NCI-H226 (cell line): Measurements from ENCODE around the gene DMTF1.
"Not testable (repeated sequence)": the region's sequence is repeated elsewhere in the genome, so short reads cannot be mapped to it uniquely, and the experiment has no call there.

Source experiments
- DNase-seq: peaks from one replicate; pipeline ENCODE4 v3.0.0-alpha.2; 2015

The DMTF1 gene

DNA sequence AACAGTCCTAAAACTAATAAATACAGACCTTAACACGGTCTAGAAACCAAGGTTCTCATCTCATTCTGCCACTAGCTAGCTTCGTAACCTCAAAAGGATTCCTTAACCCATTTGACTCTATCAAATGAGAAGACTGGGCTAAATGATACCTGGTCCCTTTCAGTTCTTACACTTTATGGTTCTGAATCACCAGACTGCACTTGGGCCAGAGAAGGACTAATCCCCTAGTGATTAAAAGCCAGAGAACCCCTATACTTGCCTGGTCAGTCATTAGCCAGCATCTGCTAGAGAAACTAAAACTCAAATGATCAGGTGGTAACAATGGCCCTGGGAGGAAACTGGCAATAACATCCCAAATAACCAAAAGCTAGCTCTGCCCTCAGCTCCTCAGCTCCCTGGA lies 50.5 kb downstream of the DMTF1 start:
- DNase-seq, result no peak

DNA sequence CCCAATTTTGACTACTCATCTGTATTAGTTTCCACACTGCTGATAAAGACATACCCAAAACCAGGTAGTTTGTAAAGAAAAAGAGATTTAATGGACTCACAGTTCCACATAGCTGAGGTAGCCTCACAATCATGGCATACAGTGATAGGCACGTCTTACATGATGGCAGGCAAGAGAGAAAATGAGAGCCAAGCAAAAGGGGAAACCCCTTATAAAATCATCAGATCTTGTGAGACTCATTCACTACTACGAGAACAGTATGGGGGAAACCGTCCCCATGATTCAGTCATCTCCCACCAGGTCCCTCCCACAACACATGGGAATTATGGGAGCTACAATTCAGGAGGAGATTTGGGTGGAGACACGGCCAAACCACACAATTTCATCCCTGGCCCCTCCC lies 51.7 kb downstream of the DMTF1 start:
- not testable (repeated sequence) for DNase-seq

DNA sequence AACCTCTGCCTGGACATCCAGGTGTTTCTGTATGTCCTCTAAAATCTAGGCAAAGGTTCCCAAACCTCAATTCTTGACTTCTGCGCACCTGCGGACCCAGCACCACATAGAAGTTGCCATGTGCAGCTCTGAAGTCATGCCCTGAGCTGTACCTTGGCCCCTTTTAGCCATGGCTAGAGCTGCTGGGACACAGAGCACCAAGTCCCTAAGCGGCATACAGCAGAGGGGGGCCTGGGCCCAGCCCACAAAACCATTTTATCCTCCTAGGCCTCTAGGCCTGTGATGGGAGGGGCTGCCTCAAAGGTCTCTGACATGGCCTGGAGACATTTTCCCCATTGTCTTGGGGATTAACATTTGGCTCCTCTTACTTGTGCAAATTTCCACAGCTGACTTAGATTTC lies 52.7 kb downstream of the DMTF1 start:
- DNase-seq, result no peak

DNA sequence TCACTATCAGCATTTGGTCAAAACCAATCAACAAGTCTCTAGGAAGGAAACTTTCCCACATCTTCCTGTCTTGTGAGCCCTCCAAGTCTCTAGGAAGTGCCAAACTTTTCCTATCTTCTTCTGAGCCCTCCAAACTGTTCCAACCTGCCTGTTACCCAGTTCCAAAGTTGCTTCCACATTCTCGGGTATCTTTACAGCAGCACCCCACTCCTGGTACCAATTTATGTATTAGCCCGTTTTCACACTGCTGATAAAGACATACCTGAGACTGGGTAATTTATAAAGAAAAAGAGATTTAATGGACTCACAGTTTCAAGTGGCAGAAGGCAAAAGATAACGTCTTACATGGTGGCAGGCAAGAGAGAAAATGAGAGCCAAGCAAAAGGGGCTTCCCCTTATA lies 53.4 kb downstream of the DMTF1 start:
- DNase-seq, result not testable (repeated sequence)

DNA sequence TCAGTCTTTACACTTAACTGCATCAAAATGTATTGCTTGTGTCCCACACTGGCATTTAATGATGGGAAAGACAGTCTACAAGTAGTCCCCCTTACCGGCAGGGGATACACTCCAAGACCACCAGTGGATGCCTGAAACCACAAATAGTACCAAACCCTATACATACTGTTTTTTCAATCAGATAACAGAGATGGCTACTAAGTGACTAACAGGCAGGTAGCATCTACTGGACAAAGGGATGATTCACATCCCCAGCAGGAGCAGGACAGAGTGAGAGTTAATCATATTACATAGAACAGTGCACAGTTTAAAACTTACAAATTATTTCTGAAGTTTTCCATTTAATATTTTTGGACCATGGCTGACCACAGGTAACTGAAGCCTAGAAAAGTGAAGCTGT lies 54.1 kb downstream of the DMTF1 start:
- no peak for DNase-seq

DNA sequence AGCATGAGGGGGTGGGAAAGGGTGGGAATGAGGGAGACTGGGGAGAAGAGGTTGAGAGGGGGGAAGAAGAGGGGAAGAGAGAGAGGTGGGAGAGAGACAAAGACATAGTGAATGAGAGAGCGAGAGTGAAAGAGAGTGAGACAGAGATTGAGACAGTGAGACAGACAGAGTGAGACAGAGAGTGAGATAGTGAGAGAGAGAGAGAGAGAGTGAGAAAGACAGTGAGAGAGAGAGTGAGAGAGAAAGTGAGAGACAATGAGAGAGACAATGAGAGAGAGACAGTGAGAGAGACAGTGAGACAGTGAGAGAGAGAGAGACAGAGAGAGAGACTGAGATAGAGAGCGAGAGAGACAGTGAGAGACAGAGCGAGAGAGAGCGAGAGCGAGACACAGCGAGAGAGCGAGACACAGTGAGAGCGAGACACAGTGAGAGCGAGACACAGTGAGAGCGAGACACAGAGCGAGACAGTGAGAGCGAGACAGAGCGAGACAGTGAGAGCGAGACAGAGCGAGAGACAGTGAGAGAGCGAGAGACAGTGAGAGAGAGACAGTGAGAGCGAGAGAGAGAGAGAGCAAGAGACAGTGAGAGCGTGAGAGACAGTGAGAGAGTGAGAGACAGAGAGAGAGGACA lies 57.2 kb downstream of the DMTF1 start:
- DNase-seq, result no peak

DNA sequence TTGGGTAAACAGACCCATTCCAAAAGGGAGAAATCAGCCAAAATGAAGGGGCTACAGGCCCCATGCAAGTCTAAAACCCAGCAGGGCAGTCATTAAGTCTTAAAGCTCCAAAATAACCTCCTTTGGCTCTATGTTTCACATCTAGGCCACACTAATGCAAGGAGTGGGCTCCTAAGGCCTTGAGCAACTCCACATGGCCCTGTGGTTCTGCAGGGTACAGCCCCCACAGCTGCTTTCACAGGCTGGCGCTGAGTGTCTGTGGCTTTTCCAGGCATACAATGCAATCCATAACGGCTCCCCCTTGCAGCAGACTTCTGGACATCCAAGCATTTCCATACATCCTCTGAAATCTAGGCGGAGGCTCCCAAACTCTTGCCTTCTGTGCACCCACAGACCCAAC lies 58.3 kb downstream of the DMTF1 start:
- no peak for DNase-seq

DNA sequence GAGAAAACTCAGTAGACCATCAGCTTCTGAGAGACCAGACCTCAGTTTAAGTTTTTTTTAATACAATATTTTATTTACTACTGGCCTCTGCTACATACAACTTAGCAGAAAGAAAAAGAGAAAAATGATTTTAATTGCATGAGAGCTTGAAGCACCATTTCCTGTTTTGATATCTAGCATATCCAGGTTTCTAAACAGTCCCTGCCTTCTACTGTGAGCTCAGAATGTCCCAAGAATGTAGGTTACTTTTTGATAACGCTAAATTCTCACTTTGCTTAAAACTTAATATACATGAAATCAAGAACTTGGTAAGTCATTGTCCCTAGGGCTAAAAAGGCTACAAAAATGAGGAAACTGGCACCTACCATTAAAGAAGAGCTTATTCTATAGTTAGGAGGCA lies 60.2 kb downstream of the DMTF1 start:
- DNase-seq, result no peak

DNA sequence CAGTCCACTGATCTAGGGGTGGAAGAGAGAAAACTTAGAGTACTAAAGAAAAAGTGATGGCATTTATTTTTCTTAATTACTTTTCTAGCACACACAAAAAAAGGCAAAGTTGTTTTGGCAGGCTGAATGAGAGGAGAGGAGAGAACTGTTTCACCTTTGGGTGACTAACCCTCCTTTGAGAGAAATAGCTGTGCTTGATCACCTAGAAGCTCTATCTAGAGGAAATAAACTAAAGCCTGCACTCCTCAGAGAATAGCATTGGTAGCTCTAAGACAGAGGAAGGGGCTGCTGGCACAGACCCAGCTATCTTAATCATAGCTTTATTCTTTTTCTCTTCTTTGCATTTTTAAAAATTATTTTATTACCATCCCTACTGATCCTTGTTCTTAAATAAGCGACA lies 61.0 kb downstream of the DMTF1 start:
- no peak for DNase-seq

DNA sequence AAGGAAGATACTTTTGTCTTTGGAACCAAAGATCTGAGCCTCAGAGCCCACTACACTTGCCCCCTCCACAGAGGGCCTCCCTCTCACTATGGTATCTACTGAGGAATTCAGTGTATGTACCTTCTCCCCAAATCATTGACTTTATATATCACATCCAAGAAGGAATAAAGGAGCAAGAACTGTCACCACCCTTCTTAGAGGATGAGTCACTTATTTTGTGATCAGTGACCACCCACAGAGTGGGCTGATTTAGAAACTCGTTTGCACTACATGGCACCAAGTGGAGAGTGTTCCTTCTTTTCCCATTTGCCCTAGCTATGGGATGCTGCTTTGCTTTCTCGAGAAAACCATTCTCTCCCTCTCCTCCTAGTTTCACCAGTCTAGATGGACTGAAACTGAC lies 61.6 kb downstream of the DMTF1 start:
- DNase-seq, result no peak

DNA sequence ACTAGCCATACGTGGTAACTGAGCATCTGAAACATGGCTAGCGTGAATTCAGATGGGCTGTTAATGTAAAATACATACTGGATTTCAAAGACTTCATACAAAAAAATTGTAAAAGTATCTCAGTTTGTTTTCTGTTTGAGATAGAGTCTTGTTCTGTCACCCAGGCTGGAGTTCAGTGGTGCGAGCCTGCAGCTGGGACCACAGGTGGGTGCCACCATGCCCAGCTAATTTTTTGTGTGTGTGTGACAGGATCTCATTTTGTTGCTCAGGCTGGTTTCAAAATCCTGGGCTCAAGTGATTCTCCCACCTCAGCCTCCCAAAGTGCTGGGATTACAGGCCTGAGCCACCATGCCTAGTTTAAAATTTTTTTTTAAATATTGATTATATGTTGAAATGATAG lies 62.8 kb downstream of the DMTF1 start:
- no peak for DNase-seq

DNA sequence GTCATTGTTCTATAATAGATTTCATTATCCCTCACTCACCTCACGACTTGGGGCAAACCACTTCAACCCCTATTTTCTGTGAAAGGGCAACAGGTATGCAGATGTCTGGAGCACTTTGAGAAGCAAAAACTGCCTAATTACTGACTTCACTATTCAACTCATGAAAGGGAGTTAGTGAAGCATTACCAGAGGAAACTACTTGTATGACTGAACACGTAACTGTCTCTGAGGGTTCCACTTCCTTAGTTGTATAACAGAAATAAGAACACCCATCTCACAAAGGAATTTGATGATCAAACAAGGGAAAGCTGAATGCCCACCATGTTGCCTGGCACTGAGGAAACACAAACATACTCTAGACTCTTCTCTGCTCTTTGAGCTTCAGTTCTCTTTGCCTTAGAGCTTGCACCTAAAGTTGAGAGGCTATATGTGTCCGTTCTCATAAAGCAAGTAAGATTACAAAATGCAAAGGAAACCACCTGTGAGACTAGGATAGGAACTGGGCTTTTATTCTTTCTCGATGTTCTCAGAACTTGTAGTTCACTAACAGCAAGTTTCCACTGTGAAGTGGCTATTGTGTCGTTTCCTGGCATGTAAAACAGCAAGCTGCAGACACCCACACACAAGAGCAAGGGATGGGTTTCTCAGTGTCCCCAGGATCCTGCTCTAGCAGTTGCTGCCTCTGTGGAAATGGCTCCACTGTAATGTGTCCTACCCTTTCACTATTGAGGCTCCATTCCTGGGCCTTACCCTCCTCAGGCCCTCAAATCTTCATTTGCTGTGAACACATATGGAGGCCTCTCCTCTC lies 64.7 kb downstream of the DMTF1 start:
- no peak for DNase-seq

DNA sequence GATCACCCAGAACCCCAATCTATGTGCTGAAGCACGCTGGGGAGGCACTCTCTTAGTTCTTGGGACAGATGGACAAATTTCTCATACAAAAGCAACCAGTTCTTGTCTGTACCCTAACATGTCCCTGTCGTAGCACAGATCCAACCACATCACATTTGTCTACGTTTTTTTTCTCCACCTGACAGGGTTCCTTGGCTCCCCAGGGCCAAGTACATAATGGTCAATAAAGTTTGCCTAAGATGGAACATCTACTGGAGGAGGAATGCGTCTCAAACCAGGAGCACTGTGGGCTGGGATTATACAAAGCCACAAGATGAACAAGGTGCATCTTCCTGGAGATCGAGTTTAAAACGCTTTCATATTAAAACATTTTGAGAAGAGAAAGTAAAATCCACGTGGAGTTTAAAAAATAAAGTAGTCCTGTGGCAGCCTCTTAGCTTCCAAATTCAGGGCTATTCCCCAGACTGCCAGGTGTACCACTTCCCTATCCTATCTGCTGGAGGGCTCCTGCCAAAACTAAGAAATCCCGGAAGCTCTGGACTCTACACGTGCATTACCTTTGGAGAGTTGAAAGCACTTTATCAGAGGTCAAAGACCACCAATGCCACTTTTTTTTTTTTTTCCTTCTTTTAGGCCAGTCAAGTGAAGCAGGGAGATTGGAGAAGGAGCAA lies 65.9 kb downstream of the DMTF1 start:
- DNase-seq, result no peak

DNA sequence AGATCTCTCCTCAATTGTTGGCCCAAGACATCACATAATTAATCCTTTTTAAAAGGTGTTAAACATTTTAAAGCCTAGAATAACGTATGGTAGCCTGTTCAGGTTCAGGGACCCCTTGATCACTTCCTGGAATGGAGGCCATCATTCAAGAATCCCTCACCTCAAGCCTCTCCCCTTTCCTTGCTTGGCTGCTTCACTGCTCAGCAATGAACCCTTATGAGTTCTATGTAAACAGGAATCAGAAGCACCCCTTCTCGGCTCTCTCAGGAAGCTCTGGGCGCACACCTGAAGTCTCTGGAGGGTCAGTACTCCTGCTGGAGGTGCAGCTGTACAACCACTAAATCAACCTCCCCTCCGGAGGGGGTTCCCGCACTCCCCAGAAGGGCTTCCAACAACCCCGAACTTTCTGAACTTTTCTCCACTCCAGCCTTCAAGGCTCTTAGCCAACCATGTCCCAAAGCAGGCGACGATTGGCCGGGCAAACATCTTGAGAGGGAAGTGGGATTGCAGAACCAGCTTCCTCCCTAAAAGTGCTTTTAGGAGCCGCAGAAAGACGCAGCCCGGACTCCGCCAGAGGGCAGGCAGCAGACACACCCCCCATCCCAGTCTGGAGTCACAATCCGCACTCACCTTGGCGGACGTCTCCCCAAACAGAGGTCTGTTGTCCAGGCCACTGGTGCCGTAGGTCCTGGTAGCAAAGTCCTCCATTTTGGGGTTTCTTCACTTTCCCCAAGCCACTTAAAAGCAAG lies 66.7 kb downstream of the DMTF1 start:
- DNase-seq, result peak; percentile 3

DNA sequence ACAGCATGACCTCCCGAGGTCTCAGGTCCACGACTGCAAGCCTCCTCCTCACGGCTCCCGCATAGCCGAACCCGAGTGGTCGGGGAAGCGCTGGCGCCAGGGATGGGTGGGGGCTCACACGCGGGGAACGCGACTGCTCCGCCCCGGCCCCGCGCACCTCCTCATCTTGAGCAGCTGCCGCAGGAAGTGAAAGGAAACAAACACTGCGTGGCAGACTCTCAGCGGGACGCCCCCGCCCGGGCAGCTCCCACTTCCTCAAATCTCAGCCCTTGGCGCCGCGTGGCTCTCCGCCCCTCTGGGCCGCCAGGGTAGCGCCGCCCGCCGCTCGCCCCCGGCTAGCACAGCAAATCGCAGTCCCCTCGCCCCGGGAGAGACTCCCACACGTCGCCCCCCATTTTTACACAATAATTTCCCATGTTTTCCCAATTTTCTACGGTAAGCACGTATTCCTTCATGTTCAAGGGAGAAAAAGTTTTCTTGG lies 67.3 kb downstream of the DMTF1 start, which contains the start of gene TMEM243:
Gene TMEM243 (minus strand): TSS at position 188 of the 481 bp plus-strand sequence. CDS start 229 bp downstream, outside the sequence.
- peak; percentile 61 for DNase-seq

DNA sequence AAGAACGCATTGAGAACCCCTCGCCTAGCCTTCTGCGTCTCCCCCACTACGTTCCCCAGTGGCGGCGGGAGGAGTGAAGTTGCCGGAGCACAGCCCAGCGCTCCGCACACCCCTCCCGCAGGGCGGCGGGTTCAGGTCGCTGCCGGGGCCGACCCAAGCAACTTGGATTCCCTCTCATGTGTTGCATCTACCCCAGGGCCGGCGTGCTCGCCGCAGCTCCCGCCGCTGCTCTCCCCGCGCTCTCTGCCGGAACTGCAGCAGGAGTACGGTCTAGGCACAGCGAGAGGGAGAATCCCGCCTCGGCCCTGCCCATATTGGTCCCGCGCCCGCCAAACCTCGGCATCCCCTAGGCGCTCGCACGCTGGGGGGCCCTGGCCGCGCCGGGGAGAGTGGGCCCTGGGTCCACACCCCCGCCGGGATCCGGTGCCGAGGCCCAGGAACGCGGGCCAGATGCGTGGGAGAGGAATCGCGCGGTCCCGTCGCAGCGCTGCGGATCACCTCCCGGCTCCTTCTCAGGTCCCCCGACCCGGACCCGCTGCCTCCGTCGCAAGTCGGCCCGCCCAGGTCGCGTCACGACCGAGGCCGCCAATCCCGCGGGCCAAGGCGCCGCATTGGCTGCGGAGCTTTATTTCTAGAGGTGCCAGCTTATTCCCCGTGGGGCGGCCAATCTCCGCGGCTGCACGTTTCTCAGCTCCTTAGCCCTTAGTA lies 67.9 kb downstream of the DMTF1 start:
- peak; percentile 77 for DNase-seq

DNA sequence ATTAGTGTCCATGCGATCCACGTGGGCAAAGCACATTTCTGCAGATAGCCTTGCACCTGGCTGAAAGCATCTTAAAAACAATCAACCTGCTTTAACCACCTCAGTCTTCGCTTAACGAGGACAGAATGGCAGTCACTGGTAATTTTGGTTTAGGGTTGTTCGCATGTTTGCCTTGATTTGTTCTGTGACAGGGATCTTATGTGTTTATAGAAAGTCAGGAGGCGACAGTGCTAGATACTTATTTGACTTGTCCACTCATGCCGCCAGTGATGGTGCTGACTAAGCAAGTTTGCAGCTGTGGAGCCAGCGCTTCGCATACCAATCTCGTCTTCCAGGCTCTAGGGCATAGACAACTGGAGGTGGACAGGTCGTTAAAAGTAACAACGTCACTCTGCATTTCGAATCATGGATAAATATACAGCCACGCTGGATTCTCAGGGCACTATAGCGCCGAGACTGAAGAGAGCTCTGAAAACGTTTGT lies 68.5 kb downstream of the DMTF1 start:
- no peak for DNase-seq

DNA sequence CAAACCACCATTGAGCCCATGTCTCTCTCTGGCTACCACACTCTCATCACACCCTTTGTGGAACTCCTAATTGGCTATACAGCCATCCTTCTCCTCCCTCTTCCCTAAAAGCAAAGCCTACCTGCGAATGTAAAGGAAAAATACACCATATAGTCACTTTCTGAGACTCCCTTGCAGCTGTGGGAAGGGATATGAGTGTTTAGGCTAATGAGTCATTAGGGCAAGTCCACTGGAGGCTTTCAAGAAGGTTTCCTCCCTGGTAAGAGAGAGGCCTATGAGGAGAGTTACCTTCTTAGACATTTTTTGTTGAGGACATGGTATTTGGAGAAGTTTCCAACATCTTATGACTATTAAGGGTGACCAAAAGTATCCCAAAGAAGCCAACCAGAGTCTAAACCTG lies 71.4 kb downstream of the DMTF1 start:
- DNase-seq, result peak; percentile 44

DNA sequence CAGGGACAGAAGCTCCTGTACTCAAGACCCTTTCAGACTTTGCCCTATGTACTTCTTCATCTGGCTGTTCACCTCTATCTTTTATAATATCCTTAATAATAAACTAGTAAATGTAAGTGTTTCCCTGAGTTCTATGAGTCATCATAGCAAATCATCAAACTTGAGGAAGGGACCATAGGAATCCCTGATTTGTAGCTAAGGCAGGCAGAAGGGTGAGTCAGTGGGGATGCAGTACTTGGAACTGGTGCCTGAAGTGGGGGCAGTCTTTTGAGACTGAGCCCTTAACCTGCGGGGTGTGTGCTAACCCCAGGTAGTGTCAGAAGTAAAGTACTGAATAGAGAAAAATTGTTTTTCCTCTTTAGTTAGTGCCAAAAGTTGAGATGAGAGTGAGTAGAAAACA lies 73.4 kb downstream of the DMTF1 start:
- peak; percentile 42 for DNase-seq

DNA sequence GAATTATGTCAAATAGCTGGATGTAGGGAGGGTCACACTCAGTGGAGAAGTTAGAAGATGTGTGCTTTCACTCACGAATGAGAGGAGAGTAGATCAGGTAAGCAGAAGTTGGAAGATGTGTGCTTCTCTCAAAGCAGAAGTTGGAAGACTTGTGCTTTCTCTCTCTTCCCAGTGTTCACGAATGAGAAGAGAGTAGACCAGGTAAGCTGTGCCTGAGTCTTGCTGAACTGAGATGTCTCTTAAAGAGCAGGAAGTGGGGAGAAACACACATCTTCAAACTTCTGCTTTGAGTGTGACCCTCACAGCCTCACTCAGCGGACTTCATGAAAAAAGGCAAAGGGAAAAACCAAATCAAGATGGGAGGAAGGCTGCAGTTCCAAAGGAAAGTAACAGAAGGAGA lies 74.2 kb downstream of the DMTF1 start:
- DNase-seq, result no peak

DNA sequence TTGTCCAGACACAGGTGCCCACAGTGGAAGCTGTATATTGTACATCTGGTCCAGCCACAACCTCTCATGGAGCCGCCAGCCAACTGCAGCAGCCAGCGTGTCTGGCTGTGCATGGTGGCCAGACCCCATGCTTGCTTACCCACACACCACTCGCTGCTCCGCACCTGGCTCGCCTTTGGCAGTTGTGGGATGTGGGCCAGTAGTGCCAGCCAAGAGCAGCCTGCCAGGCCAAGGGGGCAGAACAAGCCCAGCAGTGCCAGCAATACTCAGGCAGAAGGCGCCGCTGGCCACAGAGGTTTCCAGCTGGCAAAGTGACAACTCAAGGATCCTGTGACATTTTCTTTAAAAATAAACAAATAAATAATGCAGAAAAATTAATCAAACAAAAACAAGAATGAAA lies 79.0 kb downstream of the DMTF1 start:
- no peak for DNase-seq

DNA sequence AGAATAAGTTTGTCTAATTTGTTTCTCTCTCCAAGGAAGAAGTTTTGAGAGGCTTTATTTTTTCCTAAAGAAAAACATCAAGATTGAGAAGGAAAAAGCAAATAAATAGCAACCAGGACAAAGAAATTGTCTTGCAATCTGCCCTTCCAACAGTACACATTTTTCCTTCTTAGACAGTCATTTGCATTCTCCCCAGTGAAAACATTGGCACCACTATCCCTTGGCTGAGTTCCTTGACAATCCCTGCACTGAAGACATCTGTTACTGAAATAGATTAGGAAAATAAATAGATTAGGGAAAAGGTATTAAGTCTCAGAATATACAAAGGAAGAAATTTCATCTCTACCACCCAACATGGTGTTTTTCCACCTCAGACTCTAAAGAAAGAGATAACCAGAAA lies 79.5 kb downstream of the DMTF1 start:
- no peak for DNase-seq
